ENCODE results near the gene SLC27A2. TPM values are rescaled to one million over a fixed set of nuclear protein-coding genes. Genes with fewer than 3 reads are reported as not detected.

The SLC27A2 gene
- total RNA-seq, 1 experiment from 2014 or later = 7.0 TPM

GRCh38 chr15:50241684-50242450 lies 59.9 kb downstream of the SLC27A2 start:
- H3K79me1 ChIP-seq (ENCODE audit: insufficient read depth, low read depth, low read length, poor library complexity, severe bottlenecking) = no peaks in the 10 kb centered on the region
- no CpG with 5 or more reads among the region's 5 CpGs for WGBS (ENCODE audit: extremely low coverage, insufficient read length, low lambda C conversion rate)
- no peak overlapping the region for H2AFZ ChIP-seq (ENCODE audit: low read length)
- H3K23ac ChIP-seq (ENCODE audit: insufficient read length, low read depth, low read length) = no peak overlapping the region
- no peak overlapping the region for H2BK5ac ChIP-seq (ENCODE audit: insufficient read length, low read length)
- H2BK12ac ChIP-seq (ENCODE audit: insufficient read length, low read depth, low read length) = no peak overlapping the region
- no peak overlapping the region for H4K8ac ChIP-seq (replicated peaks; ENCODE audit: insufficient read length, low read depth, low read length)
- Mint-ChIP-seq H3K36me3 (ENCODE audit: insufficient read depth in 1 of 3, low read depth in 3 of 3) (no peaks in the 10 kb centered on the region), H3K27me3 (ENCODE audit: low read depth) (no peaks in the 10 kb centered on the region), H3K4me1 (no peaks in the 10 kb centered on the region), H3K4me3 (no peak overlapping the region), H3K9me3 (no peaks in the 10 kb centered on the region), H3K27ac (no peak overlapping the region)
- H3K79me2 ChIP-seq (ENCODE audit: insufficient read depth, low read length) = no peaks in the 10 kb centered on the region
- H3K4me1 ChIP-seq (ENCODE audit: insufficient read depth, low read length) = no peaks in the 10 kb centered on the region
- no peak overlapping the region for H4K5ac ChIP-seq (ENCODE audit: insufficient read length, low read depth, low read length)
- H3K4me2 ChIP-seq (ENCODE audit: insufficient read depth, insufficient read length, low read length) = no peak overlapping the region
- no peak overlapping the region for H2BK120ac ChIP-seq (ENCODE audit: low read depth, low read length, poor library complexity, severe bottlenecking)
- TF ChIP-seq CTCF (conservative IDR thresholded peaks at IDR 0.05) = peak; percentile 22; the same call in 1 of the 3 replicates
- H4K91ac ChIP-seq (ENCODE audit: insufficient read length, low read depth, low read length) = no peak overlapping the region
- H3K4ac ChIP-seq (ENCODE audit: low read depth, low read length) = no peak overlapping the region
- no peaks in the 10 kb centered on the region for H3K27me3 ChIP-seq (ENCODE audit: insufficient read depth, low read length)
- H3K14ac ChIP-seq (ENCODE audit: insufficient read depth, low read length) = no peak overlapping the region
- H2BK20ac ChIP-seq (ENCODE audit: low read depth, low read length, poor library complexity, severe bottlenecking) = no peak overlapping the region
- no peak overlapping the region for H3K56ac ChIP-seq (ENCODE audit: insufficient read length, low read depth, low read length)
- no peaks in the 10 kb centered on the region for H4K20me1 ChIP-seq (ENCODE audit: control insufficient read depth, insufficient read depth, insufficient read length)
- no peak overlapping the region for H3K18ac ChIP-seq (ENCODE audit: insufficient read length, low read depth, low read length)
- no peak overlapping the region for H3T11ph ChIP-seq (ENCODE audit: low read length)
- no peak overlapping the region for H2AK5ac ChIP-seq (ENCODE audit: insufficient read length, low read length)
- no peak overlapping the region for H3K27ac ChIP-seq (ENCODE audit: insufficient read length, low read depth, low read length)
- no peaks in the 10 kb centered on the region for H3K23me2 ChIP-seq (ENCODE audit: insufficient read length, low read depth, low read length, poor library complexity, severe bottlenecking)
- H3K9ac ChIP-seq (ENCODE audit: extremely low read depth, insufficient read length, low read length) = no peak overlapping the region
- no peak for DNase-seq
- no peak overlapping the region for H2BK15ac ChIP-seq (ENCODE audit: low read depth, low read length)
- no peaks in the 10 kb centered on the region for H3K9me3 ChIP-seq (ENCODE audit: control insufficient read depth, low read depth, low read length)

Measured in H9 (cell line).